Peyer's patch (tissue), 4 donors: ENCODE results near the gene AHRR.

Experiments used
- POLR2A ChIP-seq, 2 donors: fragments of 450-650 bp; IDR thresholded peaks; one replicate each; pipeline ENCODE4 v1.5.1; 2017; ENCODE audit warnings: antibody characterized with exemption in 2 of 2, mild to moderate bottlenecking in 2 of 2, moderate library complexity in 2 of 2
- TF ChIP-seq, protein P1 (sequence below), 6 experiments: fragments of 450-650 bp in 4 of 6; fragments of 200-600 bp in 2 of 6; sonication (generic) in 1 of 6; IDR thresholded peaks; one replicate each; pipeline ENCODE4 v1.5.1; 2017 to 2019; ENCODE audit warnings: antibody characterized with exemption in 6 of 6, mild to moderate bottlenecking in 3 of 6, moderate library complexity in 1 of 6

DNA sequence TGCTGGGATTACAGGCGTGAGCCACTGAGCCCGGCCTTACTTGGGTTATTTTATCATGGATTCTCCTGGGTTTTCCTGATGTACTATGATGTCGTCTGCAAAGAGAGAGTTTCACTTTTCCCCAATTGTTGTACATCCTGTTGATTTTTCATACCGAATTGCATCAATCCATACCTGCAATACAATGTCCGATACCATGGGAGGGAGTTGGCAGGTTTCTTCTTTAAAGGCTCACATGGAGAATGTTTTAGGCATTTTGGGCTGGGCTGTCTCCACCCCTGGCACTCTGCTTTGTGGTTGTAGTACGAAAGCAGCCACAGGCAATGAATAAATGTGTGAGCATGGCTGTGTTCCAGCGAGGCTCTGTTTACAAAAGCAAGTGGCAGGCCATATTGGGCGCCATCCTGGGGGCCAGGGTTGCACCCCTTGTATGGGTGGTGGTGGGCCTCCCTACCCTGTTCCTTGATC, 86.3 kb downstream of the AHRR start:
- TF ChIP-seq POLR2A (IDR thresholded peaks at IDR 0.05): no peak
- TF ChIP-seq, protein P1, sequence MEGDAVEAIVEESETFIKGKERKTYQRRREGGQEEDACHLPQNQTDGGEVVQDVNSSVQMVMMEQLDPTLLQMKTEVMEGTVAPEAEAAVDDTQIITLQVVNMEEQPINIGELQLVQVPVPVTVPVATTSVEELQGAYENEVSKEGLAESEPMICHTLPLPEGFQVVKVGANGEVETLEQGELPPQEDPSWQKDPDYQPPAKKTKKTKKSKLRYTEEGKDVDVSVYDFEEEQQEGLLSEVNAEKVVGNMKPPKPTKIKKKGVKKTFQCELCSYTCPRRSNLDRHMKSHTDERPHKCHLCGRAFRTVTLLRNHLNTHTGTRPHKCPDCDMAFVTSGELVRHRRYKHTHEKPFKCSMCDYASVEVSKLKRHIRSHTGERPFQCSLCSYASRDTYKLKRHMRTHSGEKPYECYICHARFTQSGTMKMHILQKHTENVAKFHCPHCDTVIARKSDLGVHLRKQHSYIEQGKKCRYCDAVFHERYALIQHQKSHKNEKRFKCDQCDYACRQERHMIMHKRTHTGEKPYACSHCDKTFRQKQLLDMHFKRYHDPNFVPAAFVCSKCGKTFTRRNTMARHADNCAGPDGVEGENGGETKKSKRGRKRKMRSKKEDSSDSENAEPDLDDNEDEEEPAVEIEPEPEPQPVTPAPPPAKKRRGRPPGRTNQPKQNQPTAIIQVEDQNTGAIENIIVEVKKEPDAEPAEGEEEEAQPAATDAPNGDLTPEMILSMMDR (IDR thresholded peaks at IDR 0.05): no peak
